ENCODE data around the gene UTS2R.

UTS2R gene

GRCh38 chr17:82424863-82425159 lies 53.2 kb downstream of the UTS2R start:
- H2AFZ ChIP-seq (ENCODE audit: low read depth, low read length), result no peak overlapping the region
- H3K36me3 ChIP-seq (ENCODE audit: insufficient read depth, low read length), result peaks cover 15% of the 10 kb centered on the region
- H3K4me3 ChIP-seq (ENCODE audit: low read length), result no peak overlapping the region
- H3K27me3 ChIP-seq (ENCODE audit: insufficient read depth, low read length), result no peaks in the 10 kb centered on the region
- H3K9me3 ChIP-seq (ENCODE audit: low read length), result peaks cover 6% of the 10 kb centered on the region
- peaks cover under 1% of the 10 kb centered on the region for H3K4me1 ChIP-seq (ENCODE audit: insufficient read depth, low read length)
